Forelimb muscle (tissue), 1 donor: Measurements from ENCODE around the gene TRANK1. TPM values are rescaled to one million over a fixed set of nuclear protein-coding genes. Genes with fewer than 3 reads are reported as not detected.
"Not testable (repeated sequence)": the region's sequence is repeated elsewhere in the genome, so short reads cannot be mapped to it uniquely, and the experiment has no call there.

Experiments
- DNase-seq: peaks from one replicate; pipeline ENCODE4 v3.0.0-alpha.2; 2013; ENCODE audit warnings: low read depth
- polyA plus RNA-seq: library from polyadenylated mRNA; unstranded; fragments of 120-200 nt; gene quantifications from one replicate; pipeline ENCODE4 v1.2.1, GENCODE V29; 2013; ENCODE audit not compliant: insufficient read length

The TRANK1 gene
- polyA plus RNA-seq, 1 donor = 3.9 TPM

DNA sequence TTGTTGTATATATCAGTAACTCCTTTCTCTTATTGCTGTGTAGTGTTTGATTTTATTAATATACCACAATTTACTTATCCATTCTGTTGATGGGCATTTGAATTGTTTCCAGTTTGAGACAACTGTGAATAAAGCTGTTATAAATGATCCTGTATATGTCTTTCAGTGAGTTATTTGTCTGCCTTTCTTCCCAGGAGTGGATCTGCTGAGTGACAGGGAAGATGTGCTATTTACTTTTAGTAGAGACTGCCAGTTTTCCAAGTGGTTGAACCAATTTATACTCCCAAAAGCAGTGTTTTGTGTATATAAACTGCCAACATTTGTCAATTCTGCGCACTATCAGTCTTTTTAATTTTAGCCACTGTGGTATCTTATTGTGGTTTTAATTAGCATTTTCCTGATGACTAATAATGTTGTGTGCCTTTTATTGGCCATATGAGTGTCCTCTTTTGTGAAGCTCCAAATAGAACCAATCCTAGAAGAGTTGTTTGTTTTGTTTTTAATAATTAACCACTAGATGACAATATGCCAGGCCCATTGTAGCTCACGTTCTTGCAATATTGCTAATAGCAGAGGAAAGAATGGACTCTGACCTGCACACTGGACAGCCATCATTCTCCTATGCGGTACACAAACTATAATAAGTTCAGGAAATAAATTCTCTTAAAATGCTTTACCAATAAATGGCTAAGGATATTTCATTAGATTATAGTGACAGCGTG is 25.3 kb downstream of the TRANK1 start:
- no peak for DNase-seq

DNA sequence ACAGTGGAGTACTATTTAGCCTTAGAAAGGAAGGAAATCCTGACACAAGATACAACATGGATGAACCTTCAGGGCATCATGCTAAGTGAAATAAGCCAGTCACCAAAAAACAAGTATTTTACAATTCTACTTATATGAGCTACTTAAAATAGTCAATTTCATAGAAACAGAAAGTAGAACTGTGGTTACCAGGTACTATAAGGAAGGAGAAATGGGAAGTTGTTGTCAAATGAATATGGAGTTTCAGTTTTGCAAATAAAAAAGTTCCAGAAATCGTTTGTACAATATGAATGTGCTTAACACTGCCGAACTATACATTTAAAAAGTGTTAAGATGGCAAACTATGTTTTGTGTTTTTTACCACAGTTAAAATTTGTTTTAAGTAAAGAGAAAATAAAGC is 26.8 kb downstream of the TRANK1 start:
- DNase-seq = no peak

DNA sequence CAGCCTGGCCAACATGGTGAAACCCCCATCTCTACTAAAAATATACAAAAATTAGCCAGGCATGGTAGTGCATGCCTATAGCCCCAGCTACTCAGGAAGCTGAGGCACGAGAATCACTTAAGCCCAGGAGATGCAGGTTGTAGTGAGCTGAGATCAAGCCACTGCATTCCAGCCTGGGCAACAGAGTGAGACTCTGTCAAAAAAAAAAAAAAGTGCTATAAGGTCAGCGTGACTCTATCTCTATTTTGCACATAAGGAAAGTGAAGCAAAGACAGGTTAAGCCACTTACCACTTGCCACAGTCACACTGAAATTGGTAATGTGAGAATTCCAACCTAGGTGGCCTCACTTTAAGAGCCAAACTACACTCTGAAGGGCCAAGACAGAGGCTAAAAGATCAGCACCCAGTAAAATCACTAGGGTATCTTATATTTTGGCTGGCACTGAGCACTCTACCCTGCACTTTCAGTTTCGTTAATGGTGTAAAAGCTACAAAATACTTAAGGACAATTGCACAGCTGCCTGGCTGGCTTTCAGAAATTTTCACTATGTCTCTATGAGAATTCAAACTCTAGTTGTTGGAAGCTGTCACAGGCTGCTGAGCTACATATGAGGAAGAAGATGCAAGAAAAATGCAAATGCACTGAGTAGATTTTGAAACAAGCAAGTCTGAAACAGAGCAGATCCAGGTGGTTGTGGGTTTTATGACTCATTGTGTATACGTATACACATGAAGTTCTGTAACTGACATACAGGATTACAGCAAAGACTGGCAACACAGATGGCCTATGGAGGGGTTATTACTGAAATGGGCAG is 32.7 kb downstream of the TRANK1 start:
- peak; percentile 60 for DNase-seq

DNA sequence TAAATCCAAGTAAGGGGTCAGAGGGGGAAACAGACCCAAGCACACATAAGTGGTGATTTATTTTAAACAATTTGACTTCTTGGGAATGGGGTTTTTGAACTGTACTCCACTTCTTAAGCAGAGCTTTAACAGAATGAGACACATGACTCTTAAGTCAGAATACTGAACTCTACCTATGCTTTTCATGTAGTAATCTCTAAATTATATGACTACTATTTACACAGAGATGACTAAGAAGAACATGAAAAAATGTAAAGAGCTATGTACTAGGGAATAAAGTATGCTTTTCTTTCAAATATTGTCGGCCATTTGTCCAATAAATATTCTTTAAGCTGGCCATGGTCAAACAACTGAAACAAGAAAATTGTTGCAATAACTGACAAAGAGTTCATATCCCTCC is 35.2 kb downstream of the TRANK1 start:
- DNase-seq = no peak

DNA sequence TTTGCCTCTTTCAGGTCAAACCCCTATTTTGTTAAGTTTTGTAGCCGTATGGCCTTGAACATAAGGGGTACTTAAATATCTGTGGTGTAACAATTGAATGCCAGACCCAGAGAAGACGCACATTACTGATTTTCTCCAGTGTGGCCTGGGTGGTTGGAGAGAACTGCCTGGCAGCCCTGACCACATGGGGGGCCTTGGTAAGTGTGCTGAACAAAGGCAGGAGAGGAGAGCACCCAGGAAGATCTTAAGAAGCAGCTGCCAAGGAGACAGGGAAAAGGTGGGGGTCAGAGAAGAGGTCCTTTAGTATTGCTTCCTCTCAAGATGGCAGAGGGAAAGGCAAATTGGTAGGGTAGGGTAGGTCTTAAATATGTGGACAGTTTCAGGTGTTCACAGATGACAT is 35.7 kb downstream of the TRANK1 start:
- DNase-seq = no peak

DNA sequence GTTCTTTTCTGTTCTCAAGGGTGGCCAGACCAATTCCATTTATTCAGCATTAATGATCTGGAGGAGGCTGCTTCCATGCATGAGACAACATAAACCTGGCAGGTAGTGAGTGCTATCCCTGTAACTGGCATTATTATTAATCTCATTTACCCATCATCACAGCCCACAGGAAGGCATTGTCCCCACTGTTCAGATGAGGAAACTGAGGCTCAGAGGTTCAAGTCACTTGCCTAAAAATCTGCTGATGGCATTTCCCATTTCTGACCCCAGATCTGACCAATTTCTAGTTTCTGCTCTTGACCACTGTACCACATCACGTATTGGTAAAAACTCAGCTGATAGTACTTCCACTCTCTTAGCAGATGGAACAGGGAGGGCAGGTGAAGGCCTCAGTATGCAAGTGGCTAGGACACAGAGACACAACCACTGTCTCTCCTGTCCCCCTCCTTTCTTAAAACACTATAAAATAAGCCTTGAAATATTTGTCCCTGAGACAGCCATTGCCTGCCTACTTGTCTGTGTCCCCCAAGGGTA is 36.1 kb downstream of the TRANK1 start:
- DNase-seq = no peak

DNA sequence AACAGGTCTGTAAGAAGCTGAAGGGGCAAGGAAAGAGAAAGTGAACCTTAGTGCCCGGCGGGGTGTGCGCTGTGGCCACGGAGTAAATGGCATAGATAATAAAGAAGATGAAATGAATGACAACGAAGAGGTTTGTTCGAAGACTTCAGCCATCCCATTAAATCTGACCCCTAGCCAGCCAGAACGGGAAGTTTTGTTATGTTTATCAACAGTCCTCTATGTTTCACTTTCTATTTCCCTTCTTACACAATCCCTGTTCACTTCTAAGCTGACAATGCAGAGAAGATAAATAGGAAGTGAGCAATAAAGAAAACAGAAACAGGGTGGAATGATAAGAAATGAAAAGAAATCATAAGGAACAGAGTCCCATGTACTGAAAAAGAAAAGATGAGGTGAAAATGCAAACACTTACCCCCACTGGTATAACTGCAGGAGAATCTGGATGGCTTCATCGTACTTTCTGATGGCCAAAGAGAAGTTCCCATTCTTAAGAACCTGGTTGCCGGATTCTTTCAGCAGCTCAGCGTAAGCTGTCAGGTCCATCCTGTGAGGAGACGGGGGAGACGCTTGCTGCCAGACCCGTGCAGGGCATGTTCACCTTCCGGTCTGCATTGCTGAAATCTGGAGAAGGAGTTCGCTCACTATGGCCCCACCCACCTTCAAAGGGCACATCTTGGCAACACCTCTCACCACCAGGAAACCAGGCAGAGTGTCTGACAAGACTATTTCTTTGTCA is 36.8 kb downstream of the TRANK1 start:
- DNase-seq = peak; percentile 28

DNA sequence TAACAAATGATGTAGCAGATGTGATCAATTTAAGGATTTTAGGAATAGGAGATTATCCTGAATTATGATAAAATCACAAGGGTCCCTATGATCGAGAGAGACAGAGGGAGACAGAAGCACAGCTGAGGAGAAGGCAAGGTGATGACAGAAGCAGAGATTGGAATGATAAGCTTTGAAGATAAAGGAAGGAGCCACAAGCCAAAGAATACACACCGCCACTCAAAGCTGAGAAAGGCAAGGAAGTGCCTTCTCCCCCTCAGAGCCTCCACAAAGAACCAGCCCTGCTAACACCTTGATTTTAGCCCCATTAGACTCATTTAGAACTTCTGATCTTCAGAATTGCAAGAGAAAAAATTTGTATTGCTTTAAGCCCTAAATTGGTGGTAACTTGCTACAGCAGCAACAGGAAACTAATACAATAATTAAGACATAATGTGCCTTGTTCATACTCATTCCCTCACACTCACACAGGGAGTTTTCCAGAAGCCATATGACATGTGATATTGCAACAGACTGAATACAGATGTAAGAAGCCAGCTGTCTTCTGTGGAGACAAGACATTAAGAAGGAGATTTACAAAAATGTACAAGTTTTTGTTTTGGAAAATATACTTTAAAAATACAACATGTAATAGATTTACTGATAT is 38.2 kb downstream of the TRANK1 start:
- DNase-seq = no peak

DNA sequence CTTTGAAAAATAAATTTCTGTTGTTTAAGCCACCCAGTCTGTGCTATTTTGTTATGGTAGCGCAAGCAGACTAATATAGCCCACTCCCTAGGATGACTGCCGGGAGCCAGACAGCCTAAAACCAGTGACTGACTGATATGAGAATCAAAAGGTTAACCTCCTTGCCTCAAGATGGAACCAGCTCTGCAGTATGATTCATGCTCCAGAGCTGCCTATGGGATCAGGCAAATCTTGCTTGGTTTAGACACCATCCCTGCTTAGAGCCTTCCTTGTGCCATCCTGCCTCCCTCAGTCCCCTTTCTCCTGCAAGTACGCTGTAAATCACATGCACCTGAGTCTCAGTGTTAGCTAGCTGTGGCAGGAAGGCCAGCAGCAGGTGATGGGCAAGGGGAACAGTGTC is 39.3 kb downstream of the TRANK1 start:
- DNase-seq = no peak

DNA sequence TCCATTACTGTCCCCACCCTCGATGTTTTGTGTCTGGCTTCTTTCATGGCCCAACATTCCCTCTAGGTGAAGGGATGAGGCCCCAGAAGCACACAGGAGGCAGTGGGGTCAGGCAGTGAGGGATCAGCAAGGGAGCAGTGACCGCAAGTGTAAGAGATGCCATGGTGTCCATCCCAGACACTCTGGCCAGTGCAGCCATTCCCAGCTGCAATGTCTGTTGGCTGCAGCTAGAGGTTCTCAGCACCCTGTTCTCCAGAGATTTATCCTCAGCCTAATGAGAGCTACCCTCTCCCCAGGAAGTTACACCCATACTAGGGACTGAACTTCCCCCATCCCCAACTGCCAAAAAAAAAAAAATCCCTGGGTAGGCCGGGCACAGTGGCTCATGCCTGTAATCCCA is 40.2 kb downstream of the TRANK1 start:
- no peak for DNase-seq

DNA sequence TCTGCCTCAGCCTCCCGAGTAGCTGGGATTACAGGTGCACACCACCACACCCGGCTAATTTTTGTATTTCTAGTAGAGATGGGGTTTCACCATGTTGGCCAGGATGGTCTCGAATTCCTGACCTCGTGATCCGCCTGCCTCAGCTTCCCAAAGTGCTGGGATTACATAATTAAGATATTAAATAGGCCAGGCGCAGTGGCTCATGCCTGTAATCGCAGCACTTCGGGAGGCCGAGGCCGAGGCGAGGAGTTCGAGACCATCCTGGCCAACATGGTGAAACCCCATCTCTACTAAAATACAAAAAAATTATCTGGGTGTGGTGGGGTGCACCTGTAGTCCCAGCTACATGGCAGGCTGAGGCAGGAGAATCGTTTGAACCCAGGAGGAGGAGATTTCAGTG is 40.8 kb downstream of the TRANK1 start:
- not testable (repeated sequence) for DNase-seq

DNA sequence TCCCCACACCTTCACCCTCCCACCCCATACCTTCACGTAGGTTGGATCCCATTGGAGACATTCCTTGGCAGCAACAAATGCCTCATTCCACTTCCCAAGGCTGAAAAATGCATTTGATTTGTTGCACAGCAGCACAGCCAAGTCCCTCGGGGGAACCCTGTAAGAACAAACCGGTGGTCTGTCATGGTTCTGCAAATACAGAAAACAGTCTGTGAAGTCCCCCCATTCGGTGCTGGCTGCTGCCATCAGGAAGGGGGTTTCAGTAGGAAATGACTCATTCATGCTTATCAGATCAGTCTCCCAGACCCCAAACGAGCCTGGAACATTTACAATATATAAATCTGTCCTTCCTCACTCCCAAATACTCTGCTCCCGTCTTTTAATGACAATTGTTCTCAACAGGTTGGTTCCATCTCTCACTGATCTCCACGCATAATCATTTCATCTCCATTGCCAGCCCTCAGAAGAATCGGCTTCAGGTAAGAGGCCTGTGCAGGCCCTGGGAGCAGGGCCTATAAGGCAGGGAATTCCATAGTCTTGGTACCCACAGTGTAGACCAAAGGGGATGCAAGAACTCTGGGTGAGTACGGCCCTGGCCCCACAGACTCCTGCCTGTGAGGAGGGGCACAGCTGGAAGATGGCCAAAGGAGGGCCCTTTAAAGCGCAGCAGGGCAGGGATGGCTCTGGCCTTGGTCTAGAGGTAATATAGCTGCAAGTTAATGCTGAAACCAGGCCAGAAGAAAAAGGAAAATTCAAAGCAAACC is 41.6 kb downstream of the TRANK1 start:
- no peak for DNase-seq

DNA sequence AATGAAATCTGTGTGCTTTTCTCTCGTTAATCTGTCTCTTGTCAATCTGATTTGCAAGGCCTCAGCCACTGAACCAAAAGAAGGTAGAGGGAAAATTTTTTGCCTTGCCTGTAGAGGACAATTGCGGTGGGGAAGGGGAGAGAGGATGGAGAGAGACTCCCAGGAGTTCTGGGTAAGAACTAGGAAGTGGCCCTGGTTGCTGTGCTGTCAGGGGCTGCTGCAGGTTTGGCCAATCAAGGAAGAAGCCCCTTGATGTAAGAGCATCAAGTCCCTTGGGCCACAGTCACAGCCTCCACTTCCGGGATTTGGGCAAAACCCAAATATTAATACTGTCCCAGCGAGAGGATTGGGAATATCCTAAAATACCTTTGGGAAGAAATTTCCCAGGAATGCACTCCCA is 43.3 kb downstream of the TRANK1 start:
- DNase-seq = no peak

DNA sequence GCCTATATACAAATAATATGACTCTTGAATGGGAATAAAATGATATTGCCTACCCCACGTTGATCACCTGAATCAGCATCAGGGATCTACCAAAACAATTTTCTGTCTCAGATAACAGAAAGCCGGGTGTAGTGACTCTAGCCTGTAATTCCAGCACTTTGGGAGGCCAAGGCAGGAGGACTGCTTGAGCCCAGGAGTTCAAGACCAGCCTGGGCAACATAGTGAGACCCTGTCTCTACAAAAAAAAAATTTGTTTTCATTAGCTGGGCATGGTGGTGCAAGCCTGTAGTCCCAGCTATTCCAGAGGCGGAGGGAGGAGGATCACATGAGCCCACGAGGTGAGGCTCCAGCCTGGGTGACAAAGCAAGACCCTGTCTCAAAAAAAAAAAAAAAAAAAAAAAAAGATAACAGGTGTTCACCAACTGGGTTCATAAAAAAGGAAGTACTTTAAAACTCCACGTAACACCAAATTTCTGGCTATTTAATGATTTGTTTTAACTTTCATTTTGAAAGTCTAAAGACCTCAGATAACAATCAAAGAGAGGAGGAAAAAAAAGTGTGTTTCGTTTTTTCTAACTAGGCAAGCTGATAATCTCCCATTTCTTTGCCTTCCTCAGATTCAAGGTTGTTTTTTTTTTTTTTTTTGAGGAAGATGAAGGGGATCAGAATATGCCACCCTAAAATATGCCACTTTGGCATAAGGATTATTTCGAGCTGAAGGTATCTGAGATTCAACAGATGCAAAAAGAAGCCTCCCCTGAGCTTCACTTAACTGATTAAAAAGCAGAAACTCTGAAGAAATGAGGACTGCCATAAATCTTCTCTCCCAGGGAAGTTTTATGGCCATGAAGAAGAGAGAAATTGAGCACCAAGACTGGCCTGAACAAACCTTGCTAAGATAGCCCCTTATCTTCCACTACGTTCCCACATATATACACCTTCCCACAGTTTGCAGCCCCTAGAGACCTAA is 44.1 kb downstream of the TRANK1 start:
- DNase-seq = no peak

DNA sequence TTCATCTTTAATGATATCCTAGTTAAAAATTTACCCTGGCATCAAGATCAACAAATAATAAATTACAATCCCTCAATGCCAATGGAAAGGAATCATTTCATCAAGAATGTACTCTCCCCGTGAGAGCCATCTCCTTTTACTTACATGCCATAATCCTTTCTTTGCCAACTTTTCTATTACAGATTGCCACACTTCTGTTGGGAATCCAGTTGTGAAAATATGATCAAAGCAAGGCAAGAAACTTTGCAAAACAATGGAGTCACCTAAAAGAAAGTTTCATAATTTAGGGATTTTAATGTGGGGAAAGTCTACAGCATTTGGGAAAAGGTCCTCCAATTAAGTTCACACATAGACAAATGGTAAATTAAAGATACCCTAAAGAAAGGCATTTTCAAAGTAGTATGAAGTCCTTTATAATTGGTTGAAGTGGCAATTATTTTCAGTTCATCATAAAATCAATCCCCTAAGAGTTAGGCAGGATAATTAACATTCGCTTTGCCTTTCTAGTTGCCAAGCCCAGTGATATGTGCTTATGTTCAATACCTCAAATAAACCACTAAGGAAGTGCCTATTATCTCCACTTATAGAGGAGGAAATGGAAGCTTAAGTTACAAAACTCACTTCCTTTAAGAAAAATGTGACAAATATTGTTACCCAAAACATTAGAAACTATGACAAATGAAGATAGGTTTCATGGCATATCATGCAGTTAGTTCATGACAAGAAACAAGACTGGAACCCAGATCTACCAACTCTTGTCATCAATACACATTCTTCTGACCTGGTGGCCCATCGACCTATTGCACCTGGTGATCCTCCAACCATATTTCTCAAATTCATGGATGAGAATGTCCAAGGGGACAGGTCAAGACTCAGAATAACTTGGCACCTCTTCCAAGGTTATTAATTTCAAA is 49.1 kb downstream of the TRANK1 start:
- no peak for DNase-seq

DNA sequence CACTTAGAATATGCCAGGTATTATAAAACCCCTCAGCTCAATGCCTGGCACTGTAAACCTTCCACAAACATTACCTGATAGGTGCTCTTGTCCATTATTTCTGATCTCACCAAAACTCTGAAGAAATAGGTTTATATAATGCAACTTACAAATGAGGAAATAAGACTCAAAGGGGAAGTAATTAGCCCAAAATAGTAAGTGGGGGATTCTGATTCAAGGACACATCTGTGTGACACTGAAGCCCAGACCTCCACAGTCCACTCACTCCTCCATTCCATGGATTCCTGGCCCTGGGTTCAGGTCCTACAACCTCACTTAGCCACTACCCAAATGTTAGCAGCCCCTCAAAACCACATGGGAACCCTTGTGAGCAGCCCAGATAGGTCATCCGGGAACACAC is 49.9 kb downstream of the TRANK1 start:
- no peak for DNase-seq

DNA sequence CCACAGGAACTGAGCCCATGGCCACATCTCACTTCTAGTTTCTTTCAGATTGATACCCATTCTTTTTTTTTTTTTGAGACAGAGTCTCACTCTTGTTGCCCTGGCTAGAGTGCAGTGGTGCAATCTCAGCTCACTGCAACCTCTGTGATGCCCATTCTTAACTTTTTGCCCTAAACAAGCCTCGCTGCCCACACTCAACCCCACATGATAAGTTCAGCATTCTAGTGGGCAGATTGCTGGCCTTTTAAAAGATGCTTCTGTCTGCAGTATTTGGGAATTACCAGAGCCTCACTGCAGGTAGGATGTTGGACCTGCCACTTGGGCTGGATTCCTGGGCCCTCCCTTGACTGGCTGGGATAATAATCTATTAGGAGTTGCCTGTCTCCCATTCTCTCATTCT is 51.0 kb downstream of the TRANK1 start:
- no peak for DNase-seq

DNA sequence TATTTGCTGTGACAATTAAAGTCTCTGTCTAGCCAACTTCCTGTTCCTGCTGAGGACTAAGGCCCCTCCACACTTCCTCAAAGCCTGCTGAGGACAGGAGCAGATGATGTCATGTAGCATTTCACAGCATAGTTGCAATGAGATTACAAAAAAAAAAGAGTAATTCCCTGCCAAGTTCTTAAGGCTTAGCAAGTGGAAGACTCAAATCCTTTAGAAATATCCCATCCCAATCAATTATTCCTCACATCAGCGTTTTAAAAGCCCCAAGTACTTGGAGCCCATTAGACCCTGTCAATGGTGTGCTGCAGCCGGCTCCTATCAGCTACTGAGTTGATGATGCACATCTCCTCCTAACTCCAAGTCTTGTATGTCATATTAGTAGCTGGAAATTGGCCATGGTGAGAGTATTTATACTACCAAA is 51.7 kb downstream of the TRANK1 start:
- DNase-seq = peak; percentile 35
